RWPE1 (cell line): Measurements from ENCODE around the gene OXSR1.

Experiments
- CTCF ChIA-PET: fragments of 350-600 bp; sonication (Branson Sonifier 250); formaldehyde crosslinking; extraction: SDS; loops from one replicate; lab custom pipeline; 2021; lab: Yijun Ruan, JAX
- POLR2A ChIA-PET: fragments of 400-600 bp; formaldehyde crosslinking; extraction: SDS; loops from one replicate; lab custom pipeline; 2020; ENCODE audit warnings: antibody characterized with exemption; ENCODE audit not compliant: low non-redundant PET; lab: Yijun Ruan, JAX
- DNase-seq: peaks from one replicate; pipeline ENCODE4 v3.0.0; 2012; ENCODE audit warnings: low spot score
- H3K27ac ChIP-seq: fragments of 450-650 bp; 2 replicates; pipeline ENCODE4 v1.5.1; 2017
- TF ChIP-seq, protein P1 (sequence below): fragments of 450-650 bp; conservative IDR thresholded peaks from 2 replicates; pipeline ENCODE4 v1.5.1; 2017; ENCODE audit warnings: low read depth, mild to moderate bottlenecking

OXSR1 gene

DNA sequence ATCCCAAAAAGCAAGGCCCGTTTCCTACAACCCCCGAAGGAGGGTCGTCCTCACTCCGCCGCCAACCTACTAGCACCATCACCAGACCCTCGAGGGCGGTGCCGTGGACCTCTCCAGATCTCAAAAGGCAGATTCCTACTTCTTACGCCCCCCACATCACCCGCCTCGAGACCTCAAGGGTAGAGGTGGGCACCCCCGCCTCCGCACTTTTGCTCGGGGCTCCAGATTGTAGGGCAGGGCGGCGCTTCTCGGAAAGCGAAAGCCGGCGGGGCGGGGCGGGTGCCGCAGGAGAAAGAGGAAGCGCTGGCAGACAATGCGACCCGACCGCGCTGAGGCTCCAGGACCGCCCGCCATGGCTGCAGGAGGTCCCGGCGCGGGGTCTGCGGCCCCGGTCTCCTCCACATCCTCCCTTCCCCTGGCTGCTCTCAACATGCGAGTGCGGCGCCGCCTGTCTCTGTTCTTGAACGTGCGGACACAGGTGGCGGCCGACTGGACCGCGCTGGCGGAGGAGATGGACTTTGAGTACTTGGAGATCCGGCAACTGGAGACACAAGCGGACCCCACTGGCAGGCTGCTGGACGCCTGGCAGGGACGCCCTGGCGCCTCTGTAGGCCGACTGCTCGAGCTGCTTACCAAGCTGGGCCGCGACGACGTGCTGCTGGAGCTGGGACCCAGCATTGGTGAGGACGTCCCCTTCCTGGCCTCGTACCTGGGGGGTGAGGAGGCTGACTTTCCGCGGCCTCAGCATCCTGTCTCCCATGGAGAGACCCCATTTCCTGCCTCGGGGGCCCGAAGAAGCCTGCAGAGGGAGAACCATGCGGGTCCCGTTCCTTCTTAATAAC lies 26.8 kb upstream of the OXSR1 start, which contains the start of gene MYD88:
MYD88 (plus strand) TSS at position 313 of the 842 bp plus-strand sequence; CDS start at position 353, 40 bp downstream.
- peak within 1 kb of the TSS; percentile 90 for H3K27ac ChIP-seq
- TF ChIP-seq, protein P1, sequence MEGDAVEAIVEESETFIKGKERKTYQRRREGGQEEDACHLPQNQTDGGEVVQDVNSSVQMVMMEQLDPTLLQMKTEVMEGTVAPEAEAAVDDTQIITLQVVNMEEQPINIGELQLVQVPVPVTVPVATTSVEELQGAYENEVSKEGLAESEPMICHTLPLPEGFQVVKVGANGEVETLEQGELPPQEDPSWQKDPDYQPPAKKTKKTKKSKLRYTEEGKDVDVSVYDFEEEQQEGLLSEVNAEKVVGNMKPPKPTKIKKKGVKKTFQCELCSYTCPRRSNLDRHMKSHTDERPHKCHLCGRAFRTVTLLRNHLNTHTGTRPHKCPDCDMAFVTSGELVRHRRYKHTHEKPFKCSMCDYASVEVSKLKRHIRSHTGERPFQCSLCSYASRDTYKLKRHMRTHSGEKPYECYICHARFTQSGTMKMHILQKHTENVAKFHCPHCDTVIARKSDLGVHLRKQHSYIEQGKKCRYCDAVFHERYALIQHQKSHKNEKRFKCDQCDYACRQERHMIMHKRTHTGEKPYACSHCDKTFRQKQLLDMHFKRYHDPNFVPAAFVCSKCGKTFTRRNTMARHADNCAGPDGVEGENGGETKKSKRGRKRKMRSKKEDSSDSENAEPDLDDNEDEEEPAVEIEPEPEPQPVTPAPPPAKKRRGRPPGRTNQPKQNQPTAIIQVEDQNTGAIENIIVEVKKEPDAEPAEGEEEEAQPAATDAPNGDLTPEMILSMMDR, result no peak
- ChIA-PET POLR2A (no interaction called here), CTCF (no interaction called here)
- DNase-seq, result peak; percentile 43

DNA sequence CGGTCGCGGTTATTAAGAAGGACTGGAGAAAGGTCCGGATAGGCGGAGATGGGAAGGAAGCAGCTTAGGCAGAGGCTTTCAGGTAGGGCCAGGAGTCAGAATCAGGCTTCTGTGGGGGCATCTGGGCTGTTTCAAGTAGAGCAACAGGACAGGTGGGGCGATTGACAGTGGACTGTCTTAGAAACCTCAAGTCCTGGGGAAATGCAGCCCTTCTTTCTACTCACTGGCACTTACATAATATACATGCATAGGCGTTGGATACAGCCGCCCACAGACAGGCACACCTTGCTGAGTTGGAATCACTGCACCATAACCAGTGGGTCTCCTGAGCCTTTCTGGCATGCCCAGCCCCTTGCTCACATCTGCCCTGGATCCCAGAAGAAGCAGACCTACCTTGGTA lies 26.1 kb upstream of the OXSR1 start:
- TF ChIP-seq, protein P1, result no peak
- ChIA-PET CTCF (no interaction called here), POLR2A (no interaction called here)

DNA sequence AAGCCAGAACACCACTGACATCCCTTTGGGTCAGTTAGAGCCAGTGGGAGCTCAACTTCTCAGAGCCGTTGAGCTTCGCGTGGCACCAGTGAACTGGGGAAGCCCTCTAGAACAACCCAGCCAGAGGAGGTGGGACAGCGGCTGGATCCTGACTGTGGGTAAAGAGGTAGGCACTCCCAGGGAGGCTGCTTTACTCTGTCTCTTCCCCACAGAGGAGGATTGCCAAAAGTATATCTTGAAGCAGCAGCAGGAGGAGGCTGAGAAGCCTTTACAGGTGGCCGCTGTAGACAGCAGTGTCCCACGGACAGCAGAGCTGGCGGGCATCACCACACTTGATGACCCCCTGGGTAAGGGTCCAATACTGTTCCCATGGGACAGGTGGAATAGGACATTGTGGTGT lies 25.7 kb upstream of the OXSR1 start:
- POLR2A ChIA-PET, result no interaction called here
- TF ChIP-seq, protein P1, result no peak
- CTCF ChIA-PET, result no interaction called here
- peak overlapping the region; percentile 90 for H3K27ac ChIP-seq
- no peak for DNase-seq

More for the DNA sequence above, 26.1 kb upstream of the OXSR1 start:
- H3K27ac ChIP-seq, result peak overlapping the region; percentile 90
- no peak for DNase-seq

DNA sequence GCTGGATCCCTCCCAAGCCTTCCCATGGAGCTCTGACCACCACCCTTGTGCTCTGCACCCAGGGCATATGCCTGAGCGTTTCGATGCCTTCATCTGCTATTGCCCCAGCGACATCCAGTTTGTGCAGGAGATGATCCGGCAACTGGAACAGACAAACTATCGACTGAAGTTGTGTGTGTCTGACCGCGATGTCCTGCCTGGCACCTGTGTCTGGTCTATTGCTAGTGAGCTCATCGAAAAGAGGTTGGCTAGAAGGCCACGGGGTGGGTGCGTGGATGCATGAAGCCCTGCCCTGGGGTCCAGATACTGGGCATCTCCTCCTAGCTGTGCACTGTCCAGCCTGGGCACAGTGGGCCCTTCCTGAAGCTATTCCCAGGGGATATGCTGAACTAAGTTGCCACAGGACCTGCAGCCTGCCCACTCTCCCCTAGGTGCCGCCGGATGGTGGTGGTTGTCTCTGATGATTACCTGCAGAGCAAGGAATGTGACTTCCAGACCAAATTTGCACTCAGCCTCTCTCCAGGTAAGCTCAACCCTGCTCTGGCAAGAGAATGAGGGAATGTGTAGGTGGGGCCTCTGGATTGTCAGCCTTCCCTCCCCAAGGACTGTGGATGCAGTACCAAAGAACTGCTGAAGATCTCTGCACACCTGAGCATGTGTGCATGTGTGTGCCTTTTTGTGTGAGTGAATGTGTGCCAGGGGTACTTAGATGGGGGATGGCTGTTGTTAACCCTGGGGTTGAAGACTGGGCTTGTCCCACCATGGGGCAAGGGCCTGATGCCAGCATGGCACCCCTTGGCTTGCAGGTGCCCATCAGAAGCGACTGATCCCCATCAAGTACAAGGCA lies 24.8 kb upstream of the OXSR1 start:
- no peak overlapping the region for H3K27ac ChIP-seq
- no peak for DNase-seq
- TF ChIP-seq, protein P1, result no peak
- CTCF ChIA-PET, result interaction anchor here (0.7 kb wide), 1 partner anchor 129 kb away, joined by 4 read pairs; no protein-coding TSS in a partner anchor
- POLR2A ChIA-PET, result no interaction called here

DNA sequence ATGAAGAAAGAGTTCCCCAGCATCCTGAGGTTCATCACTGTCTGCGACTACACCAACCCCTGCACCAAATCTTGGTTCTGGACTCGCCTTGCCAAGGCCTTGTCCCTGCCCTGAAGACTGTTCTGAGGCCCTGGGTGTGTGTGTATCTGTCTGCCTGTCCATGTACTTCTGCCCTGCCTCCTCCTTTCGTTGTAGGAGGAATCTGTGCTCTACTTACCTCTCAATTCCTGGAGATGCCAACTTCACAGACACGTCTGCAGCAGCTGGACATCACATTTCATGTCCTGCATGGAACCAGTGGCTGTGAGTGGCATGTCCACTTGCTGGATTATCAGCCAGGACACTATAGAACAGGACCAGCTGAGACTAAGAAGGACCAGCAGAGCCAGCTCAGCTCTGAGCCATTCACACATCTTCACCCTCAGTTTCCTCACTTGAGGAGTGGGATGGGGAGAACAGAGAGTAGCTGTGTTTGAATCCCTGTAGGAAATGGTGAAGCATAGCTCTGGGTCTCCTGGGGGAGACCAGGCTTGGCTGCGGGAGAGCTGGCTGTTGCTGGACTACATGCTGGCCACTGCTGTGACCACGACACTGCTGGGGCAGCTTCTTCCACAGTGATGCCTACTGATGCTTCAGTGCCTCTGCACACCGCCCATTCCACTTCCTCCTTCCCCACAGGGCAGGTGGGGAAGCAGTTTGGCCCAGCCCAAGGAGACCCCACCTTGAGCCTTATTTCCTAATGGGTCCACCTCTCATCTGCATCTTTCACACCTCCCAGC lies 24.0 kb upstream of the OXSR1 start:
- ChIA-PET CTCF (no interaction called here), POLR2A (no interaction called here)
- TF ChIP-seq, protein P1, result no peak
- DNase-seq, result no peak
- H3K27ac ChIP-seq, result peak overlapping the region; percentile 22; the same call in 1 of the 2 replicates

GRCh38 chr3:38141952-38142273 lies 23.4 kb upstream of the OXSR1 start:
- CTCF ChIA-PET, result no interaction called here
- POLR2A ChIA-PET, result no interaction called here
- H3K27ac ChIP-seq, result peak overlapping the region; percentile 22; the same call in 1 of the 2 replicates
- TF ChIP-seq, protein P1, result no peak
- no peak for DNase-seq
